CD4-positive, alpha-beta T cell treated with Interleukin-15 for 1 hour (primary cell): ENCODE results near the gene LRRC51.
A peak's percentile ranks its signal among the peaks of the same experiment; 100 is the strongest.

ENCODE experiments used
- DNase-seq: peaks from one replicate; pipeline ENCODE4 v3.0.0-alpha.2; 2020

Gene LRRC51

GRCh38 chr11:72080326-72081183, at the start of gene LRRC51, which contains the start of gene NUMA1:
TSS of gene LRRC51 (plus strand) at chr11:72080850. CDS start at chr11:72089084, 8,234 bp downstream.
TSS of gene NUMA1 (minus strand) at chr11:72080542. CDS start at chr11:72035943, 44,599 bp downstream.
- peak; percentile 100 for DNase-seq

GRCh38 chr11:72036687-72037086, 44.0 kb upstream of the LRRC51 start:
- DNase-seq: no peak

DNA sequence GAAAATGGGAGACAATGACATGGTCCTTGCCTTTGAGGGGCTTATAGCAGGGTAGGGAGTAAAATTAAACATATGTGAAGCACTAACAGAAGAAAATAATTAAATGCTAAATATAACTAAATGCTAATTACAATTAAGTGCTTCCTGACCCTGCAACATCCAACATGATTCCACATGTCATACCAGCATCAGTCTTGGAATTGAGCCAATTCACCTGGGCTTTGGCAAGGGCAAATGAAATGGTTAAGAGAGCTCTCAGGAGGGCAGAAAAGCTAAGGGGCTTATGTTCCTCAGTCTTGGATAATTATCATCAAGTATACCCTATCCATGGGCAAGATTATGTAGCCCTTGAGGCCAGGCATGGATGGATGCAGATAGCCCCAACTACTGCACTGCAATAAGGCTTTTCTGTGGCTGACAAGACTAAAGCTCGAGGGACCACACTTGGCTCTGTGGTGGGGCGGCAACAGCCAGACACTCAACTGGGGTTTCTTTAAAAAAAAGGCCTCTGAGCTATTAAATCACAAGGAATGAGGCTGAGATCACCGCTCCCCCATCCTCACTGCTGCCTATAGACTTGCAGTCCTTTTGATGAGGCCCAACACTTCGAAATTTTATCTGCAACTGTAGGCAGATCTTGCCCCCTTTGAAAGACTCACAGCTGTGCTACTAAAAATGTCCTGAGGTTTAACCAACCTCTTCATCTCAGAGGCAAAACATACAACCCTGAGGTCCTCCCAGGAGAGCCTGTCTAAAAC, 42.9 kb upstream of the LRRC51 start:
- DNase-seq: no peak

- DNase-seq: no peak
These were observed 42.2 kb upstream of the LRRC51 start for GRCh38 chr11:72038491-72038890.

DNA sequence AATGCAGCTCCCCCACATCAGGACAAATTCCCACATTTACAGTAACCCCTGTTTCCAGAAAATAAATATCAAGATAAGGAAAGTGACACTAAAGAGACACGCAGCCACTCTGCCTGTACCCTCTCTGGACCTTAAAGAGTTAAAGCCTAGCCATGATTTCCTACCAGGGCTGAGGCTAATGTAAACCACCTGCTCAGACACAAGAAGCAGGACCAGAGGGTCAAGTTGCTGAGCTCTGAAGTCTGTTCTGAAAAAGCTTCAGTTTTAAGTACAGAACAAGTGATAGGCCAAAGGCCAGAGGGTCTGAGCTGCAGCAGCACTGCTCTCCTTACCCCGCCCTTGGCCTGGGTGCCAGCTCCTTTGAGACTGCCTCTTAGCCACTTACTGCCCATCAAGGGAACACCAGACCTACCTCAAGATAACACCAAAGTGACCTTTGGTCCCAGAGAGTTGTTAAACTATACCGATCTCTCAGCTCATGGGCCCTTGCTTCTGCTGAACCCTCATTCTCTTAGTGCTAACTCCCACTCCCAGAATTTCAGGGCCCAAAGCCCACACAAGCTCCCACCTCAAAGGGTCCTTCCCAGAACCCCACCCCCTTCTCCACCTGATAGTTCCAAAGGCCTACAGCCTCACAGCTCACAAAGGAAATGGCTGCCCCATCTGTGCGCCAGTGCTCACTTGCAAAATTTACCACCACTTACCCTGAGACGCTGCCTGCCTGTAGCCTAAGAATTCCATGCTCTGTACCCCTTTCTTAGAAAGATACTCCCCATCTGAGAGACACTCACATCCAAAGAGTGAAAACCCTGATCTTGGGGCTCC, 41.4 kb upstream of the LRRC51 start:
- no peak for DNase-seq

GRCh38 chr11:72039856-72040401, 40.7 kb upstream of the LRRC51 start:
- no peak for DNase-seq

GRCh38 chr11:72040491-72041363, 39.9 kb upstream of the LRRC51 start:
- DNase-seq: peak; percentile 81

DNA sequence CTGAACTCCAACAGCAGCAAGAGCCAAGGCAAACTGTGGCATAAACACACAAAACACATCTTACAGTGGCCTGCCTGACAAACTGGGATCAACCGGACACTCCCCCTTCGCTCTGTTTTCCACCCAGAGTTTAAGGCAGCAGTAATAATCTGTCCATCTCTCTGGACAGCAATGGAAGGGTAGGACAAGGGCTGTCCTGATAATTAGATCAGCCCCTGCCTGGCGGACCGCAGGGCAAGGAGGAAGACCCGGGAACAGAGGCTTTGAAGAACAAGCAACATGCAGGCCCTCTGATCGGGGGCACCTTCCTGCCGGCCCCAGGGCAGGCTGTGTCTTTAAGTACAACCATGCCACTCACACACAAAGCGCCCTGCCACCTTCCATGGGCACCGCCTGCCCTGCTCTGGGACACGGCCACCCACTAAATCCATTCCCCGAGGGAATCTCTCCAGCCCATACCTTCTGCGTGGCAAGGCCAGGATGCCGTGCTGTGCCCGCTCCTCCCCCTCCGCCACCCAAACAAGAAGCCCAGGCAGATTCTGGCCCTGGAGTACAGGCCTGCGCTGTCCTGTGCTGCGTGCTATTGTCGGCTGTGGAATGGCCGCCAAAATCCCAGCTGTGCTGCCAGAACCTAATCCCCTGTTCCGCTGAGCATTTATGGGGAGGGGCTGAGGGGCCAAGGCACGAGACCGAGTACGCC, 39.1 kb upstream of the LRRC51 start:
- peak; percentile 44 for DNase-seq

DNA sequence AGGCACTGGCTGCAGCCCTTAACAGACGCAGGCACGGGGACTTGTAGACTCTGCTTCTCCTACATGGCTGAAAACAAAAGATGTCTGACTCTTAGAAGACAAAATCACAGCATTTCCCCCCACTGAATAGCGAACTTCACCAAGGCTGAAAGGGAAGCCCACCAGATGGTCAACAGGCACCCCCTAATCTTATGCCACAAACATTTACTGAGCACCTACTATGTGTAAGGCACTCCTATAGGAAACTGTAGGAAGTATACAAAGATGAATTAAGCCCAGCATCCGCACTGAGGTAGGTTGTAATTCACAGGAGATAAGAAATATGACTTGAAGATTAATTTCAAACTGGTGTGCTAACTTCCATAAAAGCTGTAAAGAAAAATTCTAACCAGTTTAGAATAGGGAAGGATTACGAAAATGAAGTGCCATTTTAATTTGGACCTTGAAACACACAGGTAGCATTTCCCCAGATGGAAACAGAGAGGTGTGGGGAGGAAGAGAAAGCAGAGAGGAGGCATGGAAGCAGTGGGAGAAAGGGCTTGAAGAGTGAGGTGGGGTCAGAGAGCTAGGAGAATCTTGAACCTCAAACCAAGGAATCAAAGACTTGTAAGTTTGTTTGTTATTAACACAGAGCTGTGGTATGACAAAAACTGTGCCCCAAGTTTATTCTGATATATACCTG, 38.4 kb upstream of the LRRC51 start:
- no peak for DNase-seq

DNA sequence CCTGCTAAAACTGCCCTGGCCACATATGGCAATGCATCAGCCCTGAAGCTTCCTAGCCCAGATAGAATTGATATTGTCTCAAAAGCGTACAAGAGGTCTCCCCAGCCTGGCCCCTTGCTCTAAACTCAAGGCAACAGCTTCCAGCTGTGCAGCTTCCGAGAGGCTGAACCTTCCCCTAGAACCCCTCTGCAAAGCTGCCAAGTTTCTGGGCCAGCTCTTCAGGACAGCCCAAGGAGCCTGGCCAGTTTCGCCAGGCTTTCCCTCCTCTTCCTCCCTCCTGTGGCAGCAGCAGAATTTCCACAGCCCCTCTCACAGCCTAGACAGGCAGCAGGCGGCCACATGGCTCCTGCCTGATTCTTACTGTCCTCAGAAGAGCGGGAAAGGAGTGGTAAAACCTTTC, 34.8 kb upstream of the LRRC51 start:
- no peak for DNase-seq

DNA sequence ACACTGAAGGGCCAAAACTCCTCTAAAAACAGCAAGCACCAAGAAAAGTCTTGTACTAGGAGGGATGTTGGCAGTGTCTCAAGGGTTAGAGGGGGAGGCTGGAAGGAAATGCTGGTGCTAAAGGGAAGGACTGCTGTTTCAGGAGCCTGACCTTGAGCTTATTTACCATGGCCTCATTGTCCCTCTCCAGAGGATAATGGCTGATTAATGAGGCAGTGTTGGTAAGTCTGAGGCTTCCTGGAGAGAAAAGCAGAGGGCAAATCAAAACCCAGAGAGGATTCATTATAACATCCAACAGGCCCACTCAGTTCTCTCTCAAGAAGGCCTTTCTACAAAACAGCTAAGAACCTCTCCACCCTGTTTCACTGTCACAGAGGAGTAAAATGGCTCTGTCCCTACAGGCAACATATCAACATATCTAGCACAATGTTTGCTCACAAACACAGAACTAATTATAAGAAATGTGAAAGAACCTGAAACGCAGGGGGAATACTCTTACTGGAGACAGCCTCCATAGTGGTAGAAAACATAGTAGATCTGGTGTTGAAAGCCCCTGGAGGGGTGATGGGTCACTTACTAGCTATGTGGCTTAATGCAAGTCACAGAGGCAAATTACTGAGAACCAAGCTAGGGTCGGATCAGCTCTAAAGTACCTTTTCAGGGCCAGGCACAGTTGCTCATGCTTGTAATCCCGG, 31.7 kb upstream of the LRRC51 start:
- no peak for DNase-seq

- DNase-seq: no peak
These were observed 22.1 kb upstream of the LRRC51 start for GRCh38 chr11:72058416-72059034.

DNA sequence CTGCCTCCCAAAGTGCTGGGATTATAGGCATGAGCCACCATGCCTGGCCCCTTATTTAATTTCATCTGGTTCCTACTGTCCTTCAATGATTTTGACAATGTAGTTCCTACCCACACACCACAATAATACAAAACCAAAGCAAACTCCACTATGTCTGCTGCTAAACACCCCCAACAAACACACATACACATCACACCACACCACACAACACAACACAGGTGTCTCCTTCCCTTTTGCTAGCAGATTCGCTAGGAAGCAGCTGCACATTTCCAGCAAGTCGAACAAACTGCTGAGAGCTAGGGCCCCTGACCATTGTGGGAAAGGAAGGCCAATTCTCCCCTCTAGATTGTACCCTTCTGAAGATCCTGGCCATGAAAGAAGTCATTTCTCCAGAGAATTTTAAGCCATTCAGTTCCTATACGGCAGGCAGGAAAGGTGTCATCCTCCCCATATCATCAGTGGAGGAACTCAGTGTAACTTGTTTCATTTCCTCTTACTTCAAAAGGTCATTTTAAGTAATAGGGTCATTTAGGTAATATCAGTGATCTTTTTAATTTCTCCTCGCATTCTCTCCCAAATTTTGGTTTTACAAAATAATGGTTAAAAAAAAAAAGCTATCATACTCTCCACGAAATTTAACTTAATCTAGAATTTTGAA, 18.8 kb upstream of the LRRC51 start:
- DNase-seq: no peak

- no peak for DNase-seq
These were observed 13.8 kb upstream of the LRRC51 start for GRCh38 chr11:72066855-72067254.

GRCh38 chr11:72067266-72067665, 13.4 kb upstream of the LRRC51 start:
- DNase-seq: no peak

DNA sequence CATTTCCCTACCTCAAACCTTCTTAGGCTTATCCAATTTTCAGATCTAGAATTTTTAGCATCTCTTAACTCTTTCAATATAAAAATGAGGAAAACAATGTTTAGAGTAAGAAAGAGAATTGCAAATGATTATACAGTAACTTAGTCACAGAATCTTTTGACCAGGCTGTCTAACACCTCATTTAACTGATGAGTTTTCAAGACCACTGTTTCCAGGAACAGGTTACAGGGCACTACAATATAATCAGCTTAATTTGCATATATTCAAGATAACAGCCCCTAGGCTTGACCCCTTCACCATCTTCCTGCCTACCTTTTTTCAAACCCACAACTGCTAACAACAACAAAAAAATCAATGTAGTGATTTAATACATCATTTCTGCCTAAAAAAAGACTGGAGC, 13.0 kb upstream of the LRRC51 start:
- no peak for DNase-seq

DNA sequence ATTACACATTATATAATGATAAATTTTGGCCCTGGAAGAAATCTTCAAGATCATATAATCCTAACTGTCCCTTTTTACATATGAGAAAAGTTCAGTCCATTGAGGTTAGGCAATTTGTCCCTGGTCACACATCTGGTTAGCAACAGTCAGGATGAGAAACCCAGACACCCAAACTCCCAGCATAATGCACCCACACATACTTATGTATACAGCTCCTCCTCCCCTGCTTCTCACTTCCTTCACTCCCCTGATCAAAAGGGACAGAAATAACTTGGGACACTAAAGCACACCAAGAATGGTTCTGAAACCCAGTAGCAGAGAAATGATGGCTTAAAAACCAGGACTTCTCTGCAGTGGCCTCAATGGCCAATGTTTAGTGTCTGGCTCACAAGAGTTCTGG, 11.4 kb upstream of the LRRC51 start:
- DNase-seq: no peak

GRCh38 chr11:72069787-72070251, 10.8 kb upstream of the LRRC51 start:
- peak; percentile 79 for DNase-seq

DNA sequence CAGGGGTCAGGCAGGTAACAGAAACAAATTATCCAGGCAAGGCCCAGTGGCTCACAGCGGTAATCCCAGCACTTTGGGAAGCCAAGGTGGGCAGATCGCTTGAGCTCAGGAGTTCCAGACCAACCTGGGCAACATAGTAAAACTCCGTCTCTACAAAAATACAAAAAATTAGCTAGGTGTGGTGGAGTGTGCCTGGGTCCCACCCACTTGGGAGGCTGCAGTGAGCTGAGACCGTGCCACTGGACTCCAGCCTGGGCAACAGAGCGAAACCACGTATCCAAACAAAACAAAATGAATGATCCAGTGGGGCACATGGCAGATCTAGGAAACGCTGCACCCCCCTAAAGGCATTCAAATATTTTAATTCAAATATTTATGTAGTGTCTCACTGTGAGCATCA, 10.2 kb upstream of the LRRC51 start:
- no peak for DNase-seq
